ENCODE measurements around the gene TMSB4X. TPM values are rescaled to one million over a fixed set of nuclear protein-coding genes. Genes with fewer than 3 reads are reported as not detected.
A peak's percentile ranks its signal among the peaks of the same experiment; 100 is the strongest.

The TMSB4X gene
- total and polyA plus RNA-seq, 2 of the 8 experiments (the other 6 are each of a cell fraction or from before 2014, with no cell fraction given), result 2,063 to 2,112 TPM

DNA sequence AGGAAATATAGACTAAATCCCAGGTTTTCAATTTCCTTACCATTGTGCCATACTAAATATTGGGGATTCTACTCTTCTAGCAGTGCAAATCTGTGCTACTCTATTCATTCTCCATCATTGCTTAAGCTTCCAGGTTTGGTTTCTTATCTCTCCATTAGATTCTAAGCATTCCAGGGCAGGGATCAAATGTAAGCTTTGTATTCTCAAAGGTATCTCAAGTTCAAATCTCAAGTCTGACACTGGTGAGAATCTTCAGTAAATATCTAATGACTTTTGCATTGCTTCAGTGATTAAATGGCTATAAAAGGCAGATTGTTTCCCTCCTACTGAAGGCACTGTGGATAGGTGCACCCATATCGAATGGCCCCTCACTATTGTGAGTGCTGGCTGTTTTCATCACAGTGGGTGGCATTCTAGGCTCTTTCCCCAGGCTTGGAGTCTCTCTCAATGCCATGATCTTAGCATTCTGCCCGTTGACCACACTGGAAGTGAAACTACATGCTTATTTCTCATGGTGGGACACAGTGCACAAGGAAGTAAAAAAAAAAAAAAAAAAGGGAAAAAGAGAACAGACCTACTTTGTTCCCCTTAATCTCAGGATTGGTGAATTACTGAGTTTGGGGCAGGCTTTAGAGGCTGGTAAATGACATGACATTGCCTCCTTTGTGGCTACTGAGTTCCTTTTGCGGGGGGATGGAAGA, 40.8 kb downstream of the TMSB4X start:
- no peak for DNase-seq (ENCODE audit: low read depth in 1 of 2, low spot score in 2 of 2)
- Histone ChIP-seq H3K56ac (replicated peaks; ENCODE audit: insufficient read length, low read depth, low read length) (no peak overlapping the region), H2BK120ac (replicated peaks; ENCODE audit: low read depth, low read length) (no peak overlapping the region), H3K4me2 (ENCODE audit: insufficient read depth in 1 of 2, low read depth in 2 of 2, low read length in 2 of 2) (no peak overlapping the region), H2BK12ac (ENCODE audit: low read depth, low read length) (no peak overlapping the region), H3K9ac (replicated peaks in 1 of 4; ENCODE audit: extremely low read depth in 1 of 4, low read depth in 3 of 4, low read length in 3 of 4) (no peak overlapping the region), H3K14ac (ENCODE audit: insufficient read length) (no peak overlapping the region), H3K9me3 (ENCODE audit: insufficient read depth in 2 of 2, low read depth in 1 of 2, low read length in 1 of 2) (no peaks in the 10 kb centered on the region), H3K27ac (ENCODE audit: low read depth, low read length) (no peak overlapping the region), H2AFZ (ENCODE audit: low read length) (no peak overlapping the region), H4K91ac (replicated peaks; ENCODE audit: insufficient read length, low read length) (no peak overlapping the region), H4K8ac (ENCODE audit: extremely low read depth, insufficient read depth, low read length) (no peak overlapping the region), H2AK5ac (ENCODE audit: low read depth, low read length) (no peak overlapping the region), H3K4me3 (ENCODE audit: extremely low read depth in 1 of 4, insufficient read depth in 2 of 4, low read depth in 3 of 4, low read length in 4 of 4) (no peak overlapping the region), H2BK15ac (ENCODE audit: low read length) (no peak overlapping the region), H4K5ac (ENCODE audit: insufficient read length, low read depth, low read length) (no peak overlapping the region), H3K79me2 (ENCODE audit: control insufficient read depth in 1 of 2, insufficient read depth in 2 of 2, low read length in 2 of 2) (no peaks in the 10 kb centered on the region), H3K18ac (ENCODE audit: extremely low read depth, low read length) (no peak overlapping the region), H3K23ac (ENCODE audit: insufficient read length) (no peak overlapping the region), H2BK5ac (ENCODE audit: low read depth, low read length) (no peak overlapping the region), H3K27me3 (replicated peaks in 1 of 4; ENCODE audit: control insufficient read depth in 3 of 4, extremely low read depth in 1 of 4, insufficient read depth in 3 of 4, low read length in 3 of 4) (no peaks in the 10 kb centered on the region), H3K36me3 (ENCODE audit: control insufficient read depth in 2 of 4, insufficient read depth in 4 of 4, low read length in 3 of 4) (no peaks in the 10 kb centered on the region), H3K4ac (replicated peaks; ENCODE audit: insufficient read length, low read depth, low read length) (no peak overlapping the region), H2BK20ac (ENCODE audit: low read length) (no peak overlapping the region), H3K4me1 (replicated peaks in 1 of 4; ENCODE audit: control insufficient read depth in 3 of 4, insufficient read depth in 4 of 4, low read length in 3 of 4) (peaks cover 0 to 8% (median 0%) of the 10 kb centered on the region in 4 experiments; a peak in 1 of 7 replicates), H3K23me2 (ENCODE audit: low read depth, low read length) (no peaks in the 10 kb centered on the region), H4K20me1 (replicated peaks in 1 of 2; ENCODE audit: control insufficient read depth in 1 of 2, insufficient read depth in 2 of 2, low read length in 2 of 2) (no peaks in the 10 kb centered on the region), H3K79me1 (ENCODE audit: low read depth, low read length) (no peaks in the 10 kb centered on the region)
- ChIA-PET POLR2A (ENCODE audit: partially characterized antibody) (no interaction called here), CTCF (ENCODE audit: partially characterized antibody) (no interaction called here)
- FAIRE-seq, result peak; percentile 57
- 100% methylated on average over 1 of the region's 3 CpGs; no CpG with 5 or more reads in 1 of the 2 experiments for WGBS, 2 experiments (ENCODE audit: extremely low coverage in 1 of 2, insufficient coverage in 1 of 2, insufficient read length in 1 of 2, insufficient replicate concordance in 2 of 2, low coverage in 1 of 2, low lambda C conversion rate in 2 of 2, missing lambda C conversion rate in 1 of 2)
- TF ChIP-seq RNF2 (IDR thresholded peaks at IDR 0.05; ENCODE audit: borderline replicate concordance, low read depth, low read length, missing control alignments, poor library complexity, severe bottlenecking) (no peak), NRF1 (IDR thresholded peaks at IDR 0.05; ENCODE audit: low read depth, low read length) (no peak), SP1 (IDR thresholded peaks at IDR 0.05; ENCODE audit: low read depth, low read length) (no peak), JUN (IDR thresholded peaks at IDR 0.05; ENCODE audit: low read depth, low read length) (no peak), GABPA (IDR thresholded peaks at IDR 0.05; ENCODE audit: borderline replicate concordance, insufficient read depth, low read length) (no peak), POLR2A (IDR thresholded peaks at IDR 0.05; ENCODE audit: control extremely low read depth in 1 of 2, low read depth in 2 of 2, low read length in 2 of 2) (no peak), HDAC6 (IDR thresholded peaks at IDR 0.05; ENCODE audit: low read depth, low read length) (no peak), KDM5A (IDR thresholded peaks at IDR 0.05; ENCODE audit: low read length) (no peak), FOSL1 (IDR thresholded peaks at IDR 0.05; ENCODE audit: insufficient read depth, low read depth, low read length) (no peak), TAF7 (optimal IDR thresholded peaks at IDR 0.05; ENCODE audit: borderline replicate concordance, low read depth, low read length) (no peak), RAD21 (IDR thresholded peaks at IDR 0.05 in 1 of 2, conservative IDR thresholded peaks at IDR 0.05 in 1 of 2; ENCODE audit: low read depth in 2 of 2, low read length in 2 of 2) (no peak), TAF1 (IDR thresholded peaks at IDR 0.05; ENCODE audit: low read depth, low read length) (no peak), SAP30 (IDR thresholded peaks at IDR 0.05; ENCODE audit: insufficient read depth, insufficient replicate concordance, low read length) (no peak)

Data from H1 (cell line).